GM12878 (cell line): ENCODE measurements around the gene C5AR2. TPM values are rescaled to one million over a fixed set of nuclear protein-coding genes. Genes with fewer than 3 reads are reported as not detected.

Source experiments
- ATAC-seq: fragments of 200-7000 bp; cut with Tn5 transposase; 3 replicates; pipeline ENCODE4 v1.9.1; 2020; ENCODE audit warnings: mild to moderate bottlenecking, moderate library complexity
- BruUV-seq: library from RNA; stranded (reverse); fragments of 400-500 nt; replicated peaks from 2 replicates; lab custom pipeline; 2021; lab: Mats Ljungman, UMichigan
- CTCF ChIA-PET: fragments of 300-600 bp; sonication (Branson Sonifier 250); formaldehyde crosslinking; extraction: SDS; loops from one replicate; lab custom pipeline; 2021; ENCODE audit warnings: inconsistent platforms; lab: Yijun Ruan, JAX
- POLR2A ChIA-PET: fragments of 350-600 bp; formaldehyde crosslinking; extraction: SDS; loops from one replicate; lab custom pipeline; 2021; ENCODE audit warnings: inconsistent platforms; lab: Charles Lee
- RAD21 ChIA-PET: fragments of 300-600 bp; sonication (Branson Sonifier 250); formaldehyde crosslinking; loops from one replicate; lab custom pipeline; 2023; ENCODE audit warnings: antibody characterized with exemption; ENCODE audit not compliant: unreplicated experiment; lab: Charles Lee
- SMC1A ChIA-PET: fragments of 300-600 bp; sonication (Branson Sonifier 250); formaldehyde crosslinking; loops from one replicate; lab custom pipeline; 2023; ENCODE audit not compliant: unreplicated experiment, uncharacterized antibody; lab: Charles Lee
- DNase-seq: peaks from one replicate; pipeline ENCODE4 v3.0.0-alpha.2; 2011; ENCODE audit warnings: low read depth, low spot score
- FAIRE-seq: peaks from 3 replicates; lab custom pipeline; 2011; peaks lifted over from hg19 to GRCh38; lab: Jason Lieb, UNC
- H2AFZ ChIP-seq: 2 replicates; pipeline ENCODE4 v1.6.0; 2011; ENCODE audit warnings: low read depth, low read length, control low read depth; ENCODE audit not compliant: control insufficient read depth
- H3K27ac ChIP-seq: 2 replicates; pipeline ENCODE4 v1.5.1; 2011; ENCODE audit warnings: control low read depth; ENCODE audit not compliant: control insufficient read depth, insufficient read depth
- H3K27me3 ChIP-seq, 2 experiments: replicated peaks in 1 of 2; 2 replicates each; pipeline versions ENCODE4 v1.6.0 to v1.6.1; 2011; ENCODE audit warnings: low read length in 1 of 2; ENCODE audit not compliant: control insufficient read depth in 2 of 2, insufficient read depth in 2 of 2
- H3K36me3 ChIP-seq, 2 experiments: 2 replicates each; pipeline ENCODE4 v1.5.1; 2011; ENCODE audit warnings: low read length in 1 of 2; ENCODE audit not compliant: control insufficient read depth in 2 of 2, insufficient read depth in 2 of 2
- H3K4me1 ChIP-seq: 2 replicates; pipeline ENCODE4 v1.6.1; 2011; ENCODE audit warnings: mild to moderate bottlenecking, low read length, moderate library complexity, mixed read lengths; ENCODE audit not compliant: control insufficient read depth, insufficient read depth
- H3K4me2 ChIP-seq: 2 replicates; pipeline ENCODE4 v1.6.0; 2011; ENCODE audit warnings: control low read depth; ENCODE audit not compliant: control insufficient read depth, insufficient read depth
- H3K4me3 ChIP-seq: fragments of 200-600 bp; sonication (generic); 2 replicates; pipeline ENCODE4 v1.5.1; 2016
- H3K79me2 ChIP-seq: 2 replicates; pipeline ENCODE4 v1.6.0; 2011; ENCODE audit warnings: low read length; ENCODE audit not compliant: control insufficient read depth, insufficient read depth
- H3K9ac ChIP-seq: 2 replicates; pipeline ENCODE4 v1.8.0; 2011; ENCODE audit warnings: low read length, control low read depth, mixed read lengths; ENCODE audit not compliant: control insufficient read depth, insufficient read depth
- H3K9me3 ChIP-seq: replicated peaks from 3 replicates; pipeline ENCODE4 v1.5.1; 2011; ENCODE audit warnings: mild to moderate bottlenecking, low read length; ENCODE audit not compliant: control insufficient read depth, insufficient read depth
- H4K20me1 ChIP-seq: 2 replicates; pipeline ENCODE4 v1.6.0; 2011; ENCODE audit not compliant: control insufficient read depth, insufficient read depth
- CUX1 ChIP-seq: IDR thresholded peaks from 2 replicates; pipeline ENCODE4 v1.6.1; 2012; ENCODE audit warnings: improper control_type of control experiment, low read depth, low read length; ENCODE audit not compliant: insufficient replicate concordance
- MEF2A ChIP-seq: IDR thresholded peaks from 2 replicates; pipeline ENCODE4 v1.6.1; 2011; ENCODE audit warnings: low read depth, mild to moderate bottlenecking, low read length, moderate library complexity; ENCODE audit not compliant: insufficient read depth
- NRF1 ChIP-seq: conservative IDR thresholded peaks from 2 replicates; pipeline ENCODE4 v1.6.1; 2011; ENCODE audit warnings: mild to moderate bottlenecking, low read depth, low read length, improper control_type of control experiment
- RCOR1 ChIP-seq: conservative IDR thresholded peaks from 2 replicates; pipeline ENCODE4 v1.6.1; 2012; ENCODE audit warnings: low read depth, low read length, improper control_type of control experiment
- SMAD1 ChIP-seq: fragments of 450-650 bp; IDR thresholded peaks from 2 replicates; pipeline ENCODE4 v1.6.1; 2018; ENCODE audit warnings: mild to moderate bottlenecking, low read depth; ENCODE audit not compliant: partially characterized antibody
- SPI1 ChIP-seq: IDR thresholded peaks from 2 replicates; pipeline ENCODE4 v1.6.1; 2011; ENCODE audit warnings: low read depth, mild to moderate bottlenecking, low read length, moderate library complexity, borderline replicate concordance; ENCODE audit not compliant: insufficient read depth
- WGBS: methylation state at CpG from one replicate; pipeline ENCODE4 v1.1.6; 2016; ENCODE audit warnings: low lambda C conversion rate; ENCODE audit not compliant: insufficient replicate concordance, insufficient coverage; ENCODE audit errors: missing lambda C conversion rate; 5-methylcytosine and 5-hydroxymethylcytosine counted together
- in situ Hi-C: fragments of 300-500 bp; cut with MboI; formaldehyde crosslinking; loops from 9 replicates; pipeline ENCODE4 v1.14.3; 2018; ENCODE audit warnings: mixed read lengths
- intact Hi-C: fragments of 100-400 bp; cut with micrococcal nuclease; formaldehyde crosslinking; loops from one replicate; pipeline ENCODE4 v1.14.2; 2022; ENCODE audit not compliant: unreplicated experiment
- polyA plus RNA-seq, 11 experiments: library from polyadenylated mRNA; depleted of rRNA in 4 of 11; unstranded in 6 of 11; stranded (reverse) in 5 of 11; fragments of >200 nt; fragmentation: Nextera tagmentation in 4 of 11; fragmentation: Illumina TruSeq in 1 of 11; extraction: Ambion mirVana in 4 of 11; extraction: Trizol in 1 of 11; gene quantifications; 1 replicate in 1 of 11; 2 replicates in 10 of 11; pipeline versions ENCODE4 v1.2.1 to v1.2.3, GENCODE V29; 2011 to 2016; ENCODE audit warnings: inconsistent platforms in 2 of 11, missing spikeins in 2 of 11, low read depth in 1 of 11
- total RNA-seq, 4 experiments: library from RNA; depleted of rRNA in 3 of 4; stranded (reverse); fragments of >200 nt in 3 of 4; fragmentation: Illumina TruSeq in 1 of 4; extraction: Trizol in 1 of 4; gene quantifications; 2 replicates each; pipeline versions ENCODE4 v1.2.1 to v1.2.3, GENCODE V29; 2013 to 2021
- TF ChIP-seq, protein P1 (sequence below): IDR thresholded peaks from 2 replicates; pipeline ENCODE4 v1.6.1; 2012; ENCODE audit warnings: low read depth, low read length, improper control_type of control experiment
- TF ChIP-seq, protein P2 (sequence below): fragments of 450-650 bp; formaldehyde crosslinking; IDR thresholded peaks from 2 replicates; pipeline ENCODE4 v1.5.0; 2022; ENCODE audit warnings: mild to moderate bottlenecking, missing genetic modification characterization

The C5AR2 gene
- total and polyA plus RNA-seq, 10 of the 15 experiments (the other 5 are each of a cell fraction or from before 2014, with no cell fraction given): 0.01 TPM; not detected in 9

- Histone ChIP-seq H3K9me3 (no peaks in the 10 kb centered on the region; the same call in 2 of the 3 replicates), H3K4me1 (no peaks in the 10 kb centered on the region), H3K4me2 (no peak overlapping the region), H3K79me2 (no peaks in the 10 kb centered on the region), H3K27ac (no peak overlapping the region), H4K20me1 (no peaks in the 10 kb centered on the region), H3K4me3 (no peak overlapping the region), H2AFZ (no peak overlapping the region), H3K9ac (no peak overlapping the region), H3K27me3 (no peaks in the 10 kb centered on the region), H3K36me3 (no peaks in the 10 kb centered on the region)
- 21% methylated on average over 9 of the region's 9 CpGs for WGBS
- DNase-seq (no peak), FAIRE-seq (no peak), ATAC-seq (no peak)
- ChIA-PET CTCF (no interaction called here), POLR2A (no interaction called here), SMC1A (no interaction called here), RAD21 (no interaction called here)
- BruUV-seq: no TSS peak
- TF ChIP-seq NRF1 (no peak), SPI1 (peak; percentile 9; the same call in 1 of the 2 replicates)
- intact Hi-C loops (no loop called here), in situ Hi-C loops (no loop called here)
These were observed 7.5 kb upstream of the C5AR2 start for GRCh38 chr19:47324502-47324901.

GRCh38 chr19:47330466-47330869 is 1.5 kb upstream of the C5AR2 start:
- H3K4me3 ChIP-seq: no peak overlapping the region
- no peaks in the 10 kb centered on the region for H4K20me1 ChIP-seq
- H3K79me2 ChIP-seq: no peaks in the 10 kb centered on the region
- H2AFZ ChIP-seq: no peak overlapping the region
- ChIA-PET POLR2A (no interaction called here), RAD21 (no interaction called here), CTCF (no interaction called here), SMC1A (no interaction called here)
- H3K4me1 ChIP-seq: no peaks in the 10 kb centered on the region
- no peaks in the 10 kb centered on the region for H3K36me3 ChIP-seq
- no peak overlapping the region for H3K4me2 ChIP-seq
- in situ Hi-C loops (no loop called here), intact Hi-C loops (no loop called here)
- no peaks in the 10 kb centered on the region for H3K9me3 ChIP-seq
- DNase-seq (no peak), FAIRE-seq (no peak), ATAC-seq (no peak)
- no peak overlapping the region for H3K27ac ChIP-seq
- no peak overlapping the region for H3K9ac ChIP-seq
- BruUV-seq: no TSS peak
- no peaks in the 10 kb centered on the region for H3K27me3 ChIP-seq
- WGBS: 28% methylated on average over 9 of the region's 9 CpGs
- TF ChIP-seq SMAD1 (no peak), CUX1 (no peak), RCOR1 (no peak), MEF2A (no peak)
- TF ChIP-seq, protein P1, sequence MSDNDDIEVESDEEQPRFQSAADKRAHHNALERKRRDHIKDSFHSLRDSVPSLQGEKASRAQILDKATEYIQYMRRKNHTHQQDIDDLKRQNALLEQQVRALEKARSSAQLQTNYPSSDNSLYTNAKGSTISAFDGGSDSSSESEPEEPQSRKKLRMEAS: no peak
- TF ChIP-seq, protein P2, sequence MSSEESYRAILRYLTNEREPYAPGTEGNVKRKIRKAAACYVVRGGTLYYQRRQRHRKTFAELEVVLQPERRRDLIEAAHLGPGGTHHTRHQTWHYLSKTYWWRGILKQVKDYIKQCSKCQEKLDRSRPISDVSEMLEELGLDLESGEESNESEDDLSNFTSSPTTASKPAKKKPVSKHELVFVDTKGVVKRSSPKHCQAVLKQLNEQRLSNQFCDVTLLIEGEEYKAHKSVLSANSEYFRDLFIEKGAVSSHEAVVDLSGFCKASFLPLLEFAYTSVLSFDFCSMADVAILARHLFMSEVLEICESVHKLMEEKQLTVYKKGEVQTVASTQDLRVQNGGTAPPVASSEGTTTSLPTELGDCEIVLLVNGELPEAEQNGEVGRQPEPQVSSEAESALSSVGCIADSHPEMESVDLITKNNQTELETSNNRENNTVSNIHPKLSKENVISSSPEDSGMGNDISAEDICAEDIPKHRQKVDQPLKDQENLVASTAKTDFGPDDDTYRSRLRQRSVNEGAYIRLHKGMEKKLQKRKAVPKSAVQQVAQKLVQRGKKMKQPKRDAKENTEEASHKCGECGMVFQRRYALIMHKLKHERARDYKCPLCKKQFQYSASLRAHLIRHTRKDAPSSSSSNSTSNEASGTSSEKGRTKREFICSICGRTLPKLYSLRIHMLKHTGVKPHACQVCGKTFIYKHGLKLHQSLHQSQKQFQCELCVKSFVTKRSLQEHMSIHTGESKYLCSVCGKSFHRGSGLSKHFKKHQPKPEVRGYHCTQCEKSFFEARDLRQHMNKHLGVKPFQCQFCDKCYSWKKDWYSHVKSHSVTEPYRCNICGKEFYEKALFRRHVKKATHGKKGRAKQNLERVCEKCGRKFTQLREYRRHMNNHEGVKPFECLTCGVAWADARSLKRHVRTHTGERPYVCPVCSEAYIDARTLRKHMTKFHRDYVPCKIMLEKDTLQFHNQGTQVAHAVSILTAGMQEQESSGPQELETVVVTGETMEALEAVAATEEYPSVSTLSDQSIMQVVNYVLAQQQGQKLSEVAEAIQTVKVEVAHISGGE (CRISPR knock-in tag): no peak
